Activated T-cell treated with anti-CD3 and anti-CD28 coated beads, Interleukin-2, amount 50 U/mL, for 72 hours (primary cell): ENCODE results near the gene STAP2. TPM values are rescaled to one million over a fixed set of nuclear protein-coding genes. Genes with fewer than 3 reads are reported as not detected.
"Not testable (repeated sequence)": the region's sequence is repeated elsewhere in the genome, so short reads cannot be mapped to it uniquely, and the experiment has no call there.

ENCODE experiments used
- ATAC-seq, 2 donors: fragments of 150-1000 bp; cut with Tn5 transposase; replicated peaks in 1 of 2; 2 replicates each; pipeline ENCODE4 v1.10.0; 2021; ENCODE audit warnings: moderate library complexity in 2 of 2, mild to moderate bottlenecking in 1 of 2
- DNase-seq, 2 donors: peaks; one replicate each; pipeline ENCODE4 v3.0.0; 2021 to 2022; ENCODE audit warnings: mixed read lengths in 1 of 2
- H3K27ac Mint-ChIP-seq: one replicate; pipeline ENCODE4 v1.8.0; 2022; ENCODE audit warnings: mild to moderate bottlenecking, moderate library complexity, mixed read lengths
- H3K27me3 Mint-ChIP-seq: one replicate; pipeline ENCODE4 v1.8.0; 2022; ENCODE audit warnings: low read depth, mixed read lengths
- H3K36me3 Mint-ChIP-seq, 2 donors: one replicate each; pipeline ENCODE4 v1.8.0; 2022; ENCODE audit warnings: mixed read lengths in 2 of 2, mild to moderate bottlenecking in 1 of 2; ENCODE audit not compliant: insufficient read depth in 2 of 2
- H3K4me1 Mint-ChIP-seq: one replicate; pipeline ENCODE4 v1.8.0; 2022; ENCODE audit warnings: low read depth, mixed read lengths
- H3K4me3 Mint-ChIP-seq, 2 donors: one replicate each; pipeline ENCODE4 v1.8.0; 2022; ENCODE audit warnings: mild to moderate bottlenecking in 2 of 2, mixed read lengths in 2 of 2, moderate library complexity in 2 of 2
- H3K9me3 Mint-ChIP-seq, 2 donors: one replicate each; pipeline ENCODE4 v1.8.0; 2022; ENCODE audit warnings: mixed read lengths in 2 of 2
- total RNA-seq, 2 donors: library from RNA; stranded (reverse); gene quantifications; one replicate each; pipeline ENCODE4 v1.2.3, GENCODE V29; 2022

The STAP2 gene
- total RNA-seq, 2 donors from 2014 or later = 8.3 to 10.0 TPM

DNA sequence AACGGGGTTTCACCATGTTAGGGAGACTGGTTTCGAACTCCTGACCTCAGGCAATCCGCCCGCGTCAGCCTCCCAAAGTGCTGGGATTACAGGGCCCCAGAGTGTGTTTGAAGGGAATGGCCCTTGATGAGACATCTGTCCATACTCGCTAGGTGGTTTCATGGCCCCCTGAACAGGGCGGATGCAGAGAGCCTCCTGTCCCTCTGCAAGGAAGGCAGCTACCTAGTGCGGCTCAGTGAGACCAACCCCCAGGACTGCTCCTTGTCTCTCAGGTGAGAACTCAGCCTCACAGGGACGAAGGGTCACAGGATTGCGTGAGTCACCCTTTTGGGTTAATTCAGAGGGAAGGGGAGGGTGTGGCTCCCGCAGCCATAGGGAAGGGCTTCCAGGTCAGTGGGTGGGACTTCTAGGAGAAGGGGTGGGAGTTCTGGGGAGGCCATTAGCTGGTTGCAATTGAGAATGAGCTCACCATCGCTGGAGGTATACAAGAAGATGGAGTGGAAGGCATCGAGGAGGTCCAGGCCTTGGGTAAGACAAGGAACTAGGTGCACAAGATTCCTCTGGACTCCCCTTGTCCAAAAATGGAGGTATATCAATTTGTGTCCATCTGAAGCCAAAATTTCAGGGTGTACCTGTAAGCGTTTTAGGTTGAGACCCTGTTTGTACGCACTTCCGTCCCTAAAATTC, 50.4 kb downstream of the STAP2 start:
- Mint-ChIP-seq H3K4me1 (no peaks in the 10 kb centered on the region), H3K36me3 (no peaks in the 10 kb centered on the region), H3K27ac (no peak overlapping the region), H3K9me3 (no peaks in the 10 kb centered on the region), H3K4me3 (no peak overlapping the region), H3K27me3 (no peaks in the 10 kb centered on the region)
- no peak for DNase-seq
- no peak for ATAC-seq

DNA sequence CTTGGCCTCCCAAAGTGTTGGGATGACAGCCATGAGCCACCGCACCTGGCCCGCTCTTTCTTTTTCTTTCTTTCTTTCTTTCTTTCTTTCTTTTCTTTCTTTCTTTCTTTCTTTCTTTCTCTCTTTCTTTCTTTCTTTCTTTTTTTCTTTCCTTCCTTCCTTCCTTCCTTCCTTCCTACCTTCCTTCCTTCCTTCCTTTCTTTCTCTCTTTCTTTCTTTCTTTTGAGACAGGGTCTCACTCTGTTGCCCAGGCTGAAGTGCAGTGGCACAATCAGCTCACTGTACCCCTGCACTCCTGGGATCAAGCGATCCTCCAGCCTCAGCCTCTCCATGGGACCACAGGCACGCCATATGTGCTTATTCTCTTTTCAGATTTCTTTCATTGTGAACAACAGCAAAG, 52.5 kb downstream of the STAP2 start:
- not testable (repeated sequence) for H3K36me3 Mint-ChIP-seq, H3K27me3 Mint-ChIP-seq

DNA sequence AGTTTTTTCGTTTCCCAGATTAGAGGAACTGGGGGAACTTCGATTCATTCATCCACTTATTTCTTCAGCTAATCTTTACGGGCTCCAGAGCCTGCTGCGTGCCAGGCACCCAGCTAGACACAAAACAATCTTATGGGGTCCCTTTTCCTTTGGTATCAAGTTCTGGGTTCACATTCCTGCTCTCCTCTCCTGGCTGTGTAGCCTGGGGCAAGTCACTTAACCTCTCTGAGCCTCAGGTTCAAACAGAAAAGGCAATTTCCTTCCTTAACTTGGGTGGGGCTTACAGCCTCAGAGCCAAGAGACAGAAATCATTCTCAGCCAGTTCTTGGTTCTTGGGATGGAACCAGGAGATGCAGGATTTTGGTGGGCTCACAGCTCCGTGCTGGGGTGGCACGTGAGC, 53.7 kb downstream of the STAP2 start:
- Mint-ChIP-seq H3K9me3 (no peaks in the 10 kb centered on the region), H3K4me3 (no peak overlapping the region), H3K27me3 (peaks cover 7% of the 10 kb centered on the region), H3K36me3 (peaks cover 0 to under 1% of the 10 kb centered on the region in 2 donors), H3K27ac (no peak overlapping the region), H3K4me1 (peaks cover under 1% of the 10 kb centered on the region)
- no peak for ATAC-seq
- DNase-seq = no peak

More for the DNA sequence above, 52.5 kb downstream of the STAP2 start:
- not testable (repeated sequence) for H3K27ac Mint-ChIP-seq, H3K9me3 Mint-ChIP-seq, H3K4me3 Mint-ChIP-seq, H3K4me1 Mint-ChIP-seq, DNase-seq, ATAC-seq

DNA sequence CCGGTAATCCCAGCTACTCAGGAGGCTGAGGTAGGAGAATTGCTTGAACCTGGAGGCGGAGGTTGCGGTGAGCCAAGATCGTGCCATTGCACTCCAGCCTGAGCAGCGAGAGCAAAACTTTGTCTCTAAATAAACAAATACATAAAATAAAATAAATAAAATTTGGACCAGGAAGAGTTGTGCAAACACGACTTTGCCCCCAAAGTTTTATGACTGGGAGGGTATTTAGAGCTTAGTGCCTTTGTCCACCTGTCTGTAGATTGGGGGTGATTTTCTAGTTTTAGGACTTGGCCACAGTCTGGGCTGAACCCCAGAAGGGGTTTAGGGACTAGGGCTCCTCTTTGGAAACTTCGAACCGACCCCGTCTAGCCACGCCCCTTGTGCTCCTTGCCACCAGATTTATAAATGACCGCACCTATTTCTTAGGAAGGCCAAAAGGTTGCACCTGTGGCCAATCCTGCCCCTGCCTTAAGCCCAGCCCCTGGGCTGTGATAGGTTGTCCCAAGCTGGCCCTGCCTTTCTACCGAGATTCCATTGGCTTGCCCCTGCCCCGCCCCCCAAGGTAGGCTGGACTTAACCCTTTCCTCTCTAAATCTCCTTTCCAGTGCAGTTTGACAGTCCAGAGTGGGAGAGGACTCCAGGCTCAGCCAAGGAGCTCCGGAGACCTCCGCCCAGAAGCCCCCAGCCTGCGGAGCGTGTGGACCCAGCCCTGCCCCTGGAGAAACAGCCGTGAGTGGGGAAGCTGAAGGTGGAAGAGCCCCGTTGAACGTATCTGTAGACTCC, 54.3 kb downstream of the STAP2 start:
- DNase-seq (no peak), ATAC-seq (peak in 1 of 2 donors; percentile 22)
- H3K27ac Mint-ChIP-seq = no peak overlapping the region
- H3K4me3 Mint-ChIP-seq = no peak overlapping the region
- peaks cover 0 to 2% of the 10 kb centered on the region in 2 donors for H3K36me3 Mint-ChIP-seq
- peaks cover 12% of the 10 kb centered on the region for H3K27me3 Mint-ChIP-seq
- peaks cover 5% of the 10 kb centered on the region for H3K4me1 Mint-ChIP-seq
- H3K9me3 Mint-ChIP-seq = no peaks in the 10 kb centered on the region

DNA sequence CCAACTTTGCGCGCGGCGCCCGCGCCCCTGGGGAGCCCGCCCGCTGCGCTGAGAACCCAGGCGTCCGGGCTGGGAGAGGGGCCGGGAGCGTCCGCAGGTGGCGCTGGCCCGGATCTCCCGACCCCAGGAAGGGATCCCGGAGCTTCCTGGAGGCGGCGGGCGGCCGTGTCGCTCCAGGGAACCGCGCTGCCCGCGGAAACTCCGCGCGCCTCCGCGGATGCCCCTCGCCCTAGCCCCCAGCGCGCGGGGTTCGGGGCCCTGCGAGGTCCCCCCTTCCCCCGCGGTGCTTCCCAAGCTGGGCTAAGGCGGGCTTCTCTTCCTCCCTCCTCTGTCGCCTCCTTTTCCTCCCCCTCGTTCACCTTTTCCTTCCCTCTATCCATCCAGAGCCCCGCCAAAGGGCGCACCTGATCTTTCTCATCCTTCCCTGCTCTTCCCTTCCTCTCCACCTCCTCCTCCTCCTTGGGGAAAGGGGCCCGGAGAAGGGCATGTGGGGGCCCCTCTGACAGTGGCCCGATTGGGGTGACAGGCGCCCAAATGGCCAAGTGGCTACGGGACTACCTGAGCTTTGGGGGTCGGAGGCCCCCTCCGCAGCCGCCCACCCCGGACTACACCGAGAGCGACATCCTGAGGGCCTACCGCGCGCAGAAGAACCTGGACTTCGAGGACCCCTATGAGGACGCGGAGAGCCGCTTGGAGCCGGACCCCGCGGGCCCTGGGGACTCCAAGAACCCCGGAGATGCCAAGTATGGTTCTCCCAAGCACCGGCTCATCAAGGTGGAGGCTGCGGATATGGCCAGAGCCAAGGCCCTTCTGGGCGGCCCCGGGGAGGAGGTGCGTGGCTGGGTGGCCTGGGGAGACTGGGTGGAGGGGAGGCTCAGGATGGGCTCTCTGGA, 58.9 kb downstream of the STAP2 start:
- Mint-ChIP-seq H3K9me3 (no peaks in the 10 kb centered on the region), H3K36me3 (peaks cover 0 to 2% of the 10 kb centered on the region in 2 donors), H3K27ac (no peak overlapping the region), H3K27me3 (peaks cover 20% of the 10 kb centered on the region), H3K4me3 (peak overlapping the region; percentile 65 to 77), H3K4me1 (peaks cover 5% of the 10 kb centered on the region)
- DNase-seq (no peak), ATAC-seq (peak; percentile 25 to 28)

DNA sequence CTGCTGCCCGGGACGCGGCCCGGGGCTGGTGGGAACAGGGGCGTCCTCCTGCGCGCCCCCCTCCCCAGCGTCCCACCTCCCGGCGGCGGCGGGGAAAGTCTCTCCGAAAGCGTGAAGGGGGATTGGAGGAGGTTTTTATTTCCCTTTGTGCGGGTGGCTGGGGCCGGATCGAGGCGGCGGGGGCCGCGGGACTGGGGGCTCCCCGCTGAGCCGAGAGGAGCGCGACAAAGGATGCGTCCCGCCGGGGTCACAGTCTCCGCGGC, 59.4 kb downstream of the STAP2 start:
- DNase-seq = no peak

DNA sequence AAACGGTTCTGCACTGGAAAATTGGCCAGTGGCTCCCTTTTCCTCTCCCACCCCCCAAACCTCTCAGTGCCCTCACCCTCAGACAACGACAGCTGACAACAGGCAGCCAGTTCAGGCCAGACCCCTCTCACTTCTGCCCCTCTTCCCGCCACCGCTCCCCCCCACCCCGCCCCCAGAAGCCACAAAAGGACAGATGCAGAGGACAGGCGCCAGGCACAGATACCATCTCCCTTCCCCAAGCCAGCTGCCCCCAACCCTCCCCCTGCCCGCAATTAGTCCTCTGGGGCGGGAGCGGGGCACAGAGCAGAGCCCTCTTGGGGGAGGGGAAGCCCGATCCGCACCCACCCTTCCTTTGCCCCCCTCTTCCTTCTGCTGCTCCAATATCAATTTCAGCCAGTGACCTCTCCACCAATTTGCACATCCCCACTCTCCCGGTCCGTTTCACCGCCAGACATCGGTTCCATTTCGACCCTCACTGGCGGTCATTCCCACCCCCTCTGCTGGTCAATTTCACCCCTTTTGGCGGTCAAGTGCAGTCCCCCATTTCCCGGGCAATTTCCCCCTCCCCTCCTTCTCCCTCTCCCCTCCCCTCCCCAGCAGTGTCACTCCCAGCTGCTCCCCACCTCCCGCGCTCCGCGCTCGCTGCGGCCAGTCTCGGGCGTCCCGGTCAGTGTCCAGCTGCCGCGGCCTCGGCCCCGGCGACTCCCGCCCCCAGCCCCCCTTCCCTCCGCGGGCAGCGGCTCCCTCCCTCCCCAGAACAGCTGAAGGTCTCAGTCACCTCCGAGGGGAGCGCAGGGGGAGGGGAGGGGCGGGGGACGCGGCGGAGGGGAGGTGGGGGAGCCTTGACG, 60.0 kb downstream of the STAP2 start, which contains the start of gene SHD:
TSS of gene SHD (plus strand) at position 848 of the 848 bp plus-strand sequence. CDS start 798 bp downstream, outside the sequence.
- Mint-ChIP-seq H3K4me1 (peaks cover 5% of the 10 kb centered on the region), H3K9me3 (no peaks in the 10 kb centered on the region), H3K27me3 (peaks cover 20% of the 10 kb centered on the region), H3K4me3 (peak within 1 kb of the TSS; percentile 65 to 77), H3K27ac (no peak within 1 kb of the TSS), H3K36me3 (peaks cover 0 to 2% of the 10 kb centered on the region in 2 donors)
- DNase-seq (no peak), ATAC-seq (peak in 1 of 2 donors; percentile 7)

More for the DNA sequence above, 59.4 kb downstream of the STAP2 start:
- H3K36me3 Mint-ChIP-seq = peaks cover 0 to 2% of the 10 kb centered on the region in 2 donors
- H3K27ac Mint-ChIP-seq = no peak overlapping the region
- no peaks in the 10 kb centered on the region for H3K9me3 Mint-ChIP-seq
- peaks cover 5% of the 10 kb centered on the region for H3K4me1 Mint-ChIP-seq
- H3K4me3 Mint-ChIP-seq = no peak overlapping the region
- peaks cover 20% of the 10 kb centered on the region for H3K27me3 Mint-ChIP-seq
- ATAC-seq = no peak

DNA sequence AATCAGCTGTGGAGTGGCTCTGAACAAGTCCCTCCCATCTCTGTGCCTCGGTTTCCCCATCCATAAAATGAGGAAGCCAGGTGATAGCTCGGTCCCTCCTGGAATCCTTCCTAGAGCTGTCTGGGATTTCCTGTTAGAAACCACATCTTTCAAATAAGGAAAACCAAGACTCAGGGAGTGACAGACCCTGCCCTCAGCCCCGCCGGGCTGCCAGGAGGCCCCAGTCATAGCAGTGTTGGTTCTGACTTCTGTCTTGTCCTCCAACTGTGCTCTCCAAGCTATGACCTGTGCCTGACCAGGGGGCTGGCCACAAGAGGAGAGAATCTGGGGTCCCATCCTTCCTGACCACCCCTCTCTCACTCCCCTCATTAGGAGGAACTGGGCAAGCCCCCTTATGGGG, 60.6 kb downstream of the STAP2 start:
- H3K4me1 Mint-ChIP-seq = peaks cover 5% of the 10 kb centered on the region
- no peaks in the 10 kb centered on the region for H3K9me3 Mint-ChIP-seq
- ATAC-seq = no peak

DNA sequence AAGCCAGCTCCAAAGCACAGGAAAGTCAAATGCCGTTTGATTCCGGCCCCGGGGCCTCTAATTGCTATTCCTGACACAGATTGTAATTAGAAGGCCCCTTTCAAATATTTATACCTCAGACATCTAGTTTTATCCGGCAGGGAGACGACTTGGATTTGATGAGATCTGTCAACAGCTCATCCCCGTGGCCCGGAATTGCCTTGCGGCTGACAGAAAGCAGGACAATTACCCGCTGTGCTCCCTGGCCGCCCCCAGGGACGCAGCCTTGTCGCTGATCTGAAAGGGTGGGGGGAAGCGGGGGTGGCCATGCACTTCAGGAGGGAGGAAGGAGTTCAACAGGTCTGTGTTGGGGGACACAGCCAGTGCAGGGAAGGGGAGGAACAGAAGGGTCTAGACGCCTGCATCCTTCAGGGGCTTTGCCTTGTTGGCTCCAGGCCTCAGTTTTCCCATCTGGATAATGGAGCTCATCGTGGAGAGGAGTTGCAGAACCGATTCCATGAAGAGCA, 61.4 kb downstream of the STAP2 start:
- H3K9me3 Mint-ChIP-seq = no peaks in the 10 kb centered on the region
- H3K27ac Mint-ChIP-seq = no peak overlapping the region
- ATAC-seq (no peak), DNase-seq (no peak)
- H3K4me3 Mint-ChIP-seq = no peak overlapping the region
- peaks cover 0 to 2% of the 10 kb centered on the region in 2 donors for H3K36me3 Mint-ChIP-seq
- H3K27me3 Mint-ChIP-seq = peaks cover 20% of the 10 kb centered on the region
- peaks cover 5% of the 10 kb centered on the region for H3K4me1 Mint-ChIP-seq

More for the DNA sequence above, 60.6 kb downstream of the STAP2 start:
- Mint-ChIP-seq H3K27me3 (peaks cover 20% of the 10 kb centered on the region), H3K36me3 (peaks cover 0 to 2% of the 10 kb centered on the region in 2 donors), H3K27ac (no peak overlapping the region), H3K4me3 (no peak overlapping the region)
- no peak for DNase-seq

DNA sequence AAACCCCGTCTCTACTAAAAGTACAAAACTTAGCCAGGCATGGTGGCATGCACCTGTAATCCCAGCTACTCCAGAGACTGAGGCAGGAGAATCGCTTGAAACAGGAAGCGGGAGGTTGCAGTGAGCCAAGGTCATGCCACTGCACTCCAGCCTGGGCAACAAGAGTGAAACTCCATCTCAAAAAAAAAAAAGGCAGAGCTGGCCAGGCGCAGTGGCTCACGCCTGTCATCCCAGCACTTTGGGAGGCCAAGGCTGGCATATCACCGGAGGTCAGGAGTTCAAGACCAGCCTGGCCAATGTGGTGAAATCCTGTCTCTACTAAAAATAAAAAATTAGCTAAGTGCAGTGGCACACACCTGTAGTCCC, 64.3 kb downstream of the STAP2 start:
- H3K4me1 Mint-ChIP-seq, H3K4me3 Mint-ChIP-seq, DNase-seq, H3K27me3 Mint-ChIP-seq, H3K9me3 Mint-ChIP-seq, H3K36me3 Mint-ChIP-seq, H3K27ac Mint-ChIP-seq, ATAC-seq: not testable (repeated sequence)
